ENCODE results near the gene POP7.

Gene POP7

GRCh38 chr7:100726996-100727761 lies 21.3 kb downstream of the POP7 start:
- DNase-seq, result no peak

- DNase-seq, result no peak
Observed at GRCh38 chr7:100728196-100728595, 22.3 kb downstream of the POP7 start.

GRCh38 chr7:100730136-100730800 lies 24.3 kb downstream of the POP7 start:
- no peak for DNase-seq

- DNase-seq, result no peak
Observed at GRCh38 chr7:100731937-100732636, 26.2 kb downstream of the POP7 start.

GRCh38 chr7:100735730-100736129 lies 29.8 kb downstream of the POP7 start:
- DNase-seq, result no peak

DNA sequence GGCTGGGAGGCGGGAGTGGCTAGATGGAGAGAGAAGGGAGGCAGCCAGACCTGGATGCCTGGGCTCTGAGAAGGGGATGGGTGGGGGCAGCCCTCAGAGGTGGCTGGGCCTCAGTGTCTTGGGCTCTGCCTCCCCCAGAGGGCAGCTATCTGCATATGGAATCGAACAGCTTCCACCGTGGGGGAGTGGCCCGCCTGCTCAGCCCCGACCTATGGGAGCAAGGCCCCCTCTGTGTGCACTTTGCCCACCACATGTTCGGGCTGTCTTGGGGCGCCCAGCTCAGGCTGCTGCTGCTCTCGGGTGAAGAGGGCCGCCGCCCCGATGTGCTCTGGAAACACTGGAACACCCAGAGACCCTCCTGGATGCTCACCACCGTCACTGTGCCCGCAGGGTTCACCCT lies 30.8 kb downstream of the POP7 start:
- DNase-seq, result no peak

- DNase-seq, result no peak
Observed at GRCh38 chr7:100739934-100740333, 34.0 kb downstream of the POP7 start.

DNA sequence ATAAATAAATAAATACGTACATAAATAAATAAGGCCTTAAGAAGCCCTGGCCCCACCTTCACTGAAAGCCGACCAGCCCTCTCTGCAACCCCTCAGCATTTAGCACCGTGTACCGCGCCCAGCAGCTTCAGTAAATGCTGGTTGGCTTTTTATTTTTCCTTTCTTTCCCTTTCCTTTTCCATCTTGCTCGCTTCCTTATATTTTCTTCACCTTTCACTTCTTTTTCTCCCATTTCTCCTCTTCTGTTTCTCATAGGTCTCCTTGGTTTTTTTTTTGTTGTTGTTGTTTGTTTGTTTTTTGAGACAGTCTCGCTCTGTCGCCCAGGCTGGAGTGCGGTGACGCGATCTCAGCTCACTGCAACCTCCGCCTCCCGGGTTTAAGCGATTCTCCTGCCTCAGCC lies 38.7 kb downstream of the POP7 start:
- no peak for DNase-seq

DNA sequence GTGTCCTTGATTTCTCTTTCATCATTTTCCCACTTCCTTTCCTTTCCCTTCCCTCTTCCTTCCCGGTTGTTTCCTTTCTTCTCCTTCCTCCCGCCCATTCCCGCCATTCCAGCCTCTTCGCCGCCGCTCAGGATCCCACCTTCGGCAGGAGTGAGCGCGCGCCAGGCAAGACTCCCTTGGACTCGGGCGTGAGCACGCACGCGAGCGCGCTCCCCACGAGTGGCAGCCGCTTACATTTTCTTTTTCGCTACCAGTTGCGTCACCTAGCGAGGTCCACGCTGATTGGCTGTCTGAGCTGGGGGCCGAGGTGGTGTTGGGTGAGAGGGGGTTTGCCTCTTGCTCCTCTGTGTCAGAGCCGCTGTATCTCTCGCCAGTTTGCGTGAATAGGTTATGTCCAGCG lies 39.3 kb downstream of the POP7 start:
- no peak for DNase-seq

- DNase-seq, result no peak
Observed at GRCh38 chr7:100752994-100753393, 47.1 kb downstream of the POP7 start.

DNA sequence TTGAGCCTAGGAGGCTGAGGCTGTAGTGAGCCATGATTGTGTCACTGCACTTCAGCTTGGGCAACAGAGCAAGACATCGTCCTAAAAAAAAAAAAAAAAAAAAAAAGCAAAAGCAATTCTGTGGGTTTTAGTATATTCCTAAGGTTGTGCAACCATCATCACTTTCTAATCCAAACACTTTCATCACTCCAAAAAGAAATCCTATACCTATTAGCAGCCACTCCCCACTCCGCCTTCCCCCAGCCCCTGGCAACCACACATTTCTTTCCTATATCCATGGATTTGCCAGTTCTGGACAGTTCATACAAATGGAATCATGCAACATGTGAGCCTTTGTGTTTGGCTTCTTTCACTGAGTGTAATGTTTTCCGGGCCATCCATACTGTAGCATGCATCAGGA lies 47.8 kb downstream of the POP7 start:
- DNase-seq, result no peak
